BLaER1 treated with 17β-estradiol and CSF1 and Interleukin-3, amounts not matched to agents 10 nM and 100 nM (cell line): ENCODE data around the gene HLA-E.

Source experiments
- H3K27ac ChIP-seq, 11 experiments: shearing (Covaris generic); formaldehyde crosslinking; 2 replicates each; pipeline ENCODE4 v1.8.1; 2022
- H3K27me3 ChIP-seq, 11 experiments: shearing (Covaris generic); formaldehyde crosslinking; 2 replicates each; pipeline ENCODE4 v1.8.1; 2022
- H3K36me3 ChIP-seq, 11 experiments: shearing (Covaris generic); formaldehyde crosslinking; 2 replicates each; pipeline ENCODE4 v1.8.1; 2022
- H3K4me1 ChIP-seq, 10 experiments: shearing (Covaris generic); formaldehyde crosslinking; 2 replicates each; pipeline ENCODE4 v1.8.1; 2022
- H3K4me2 ChIP-seq, 11 experiments: shearing (Covaris generic); formaldehyde crosslinking; 2 replicates each; pipeline ENCODE4 v1.8.1; 2022
- H3K4me3 ChIP-seq, 10 experiments: shearing (Covaris generic); formaldehyde crosslinking; 2 replicates each; pipeline ENCODE4 v1.8.1; 2022
- H3K9ac ChIP-seq, 11 experiments: shearing (Covaris generic); formaldehyde crosslinking; 2 replicates each; pipeline ENCODE4 v1.8.1; 2022
- H3K9me3 ChIP-seq, 11 experiments: shearing (Covaris generic); formaldehyde crosslinking; replicated peaks in 1 of 11; 2 replicates each; pipeline ENCODE4 v1.8.1; 2022
- H4K20me1 ChIP-seq, 11 experiments: shearing (Covaris generic); formaldehyde crosslinking; 2 replicates each; pipeline ENCODE4 v1.8.1; 2022
- Cebpa-rat ChIP-seq, 11 experiments: shearing (Covaris generic); IDR thresholded peaks; 2 replicates each; pipeline ENCODE4 v1.8.1; 2022

HLA-E gene

GRCh38 chr6:30489081-30490025 lies at the start of gene HLA-E:
HLA-E (plus strand) TSS chr6:30489509; CDS start chr6:30489532, 23 bp downstream.
- Histone ChIP-seq H3K27me3 (no peaks in the 10 kb centered on the region), H3K36me3 (peaks cover 41 to 43% (median 43%) of the 10 kb centered on the region in 11 experiments), H3K4me3 (peak within 1 kb of the TSS; percentile 88 to 99 (median 98)), H3K4me1 (peaks cover 41 to 60% (median 52%) of the 10 kb centered on the region in 10 experiments), H4K20me1 (peaks cover 39 to 50% (median 45%) of the 10 kb centered on the region in 11 experiments), H3K4me2 (peak within 1 kb of the TSS; percentile 94 to 100 (median 100)), H3K9ac (peak within 1 kb of the TSS; percentile 93 to 100 (median 99)), H3K27ac (peak within 1 kb of the TSS; percentile 91 to 99 (median 97)), H3K9me3 (no peaks in the 10 kb centered on the region; a peak in 1 of 22 replicates)
- no peak for TF ChIP-seq Cebpa-rat (IDR thresholded peaks at IDR 0.05)

GRCh38 chr6:30441171-30441570 lies 48.1 kb upstream of the HLA-E start:
- Histone ChIP-seq H3K9me3 (no peaks in the 10 kb centered on the region), H3K27me3 (peaks cover 12 to 97% (median 28%) of the 10 kb centered on the region in 11 experiments), H3K4me2 (no peak overlapping the region), H3K9ac (no peak overlapping the region), H3K4me1 (0 out of 20 replicates have a peak, but pooled peaks cover 0 to 3% (median 0%) of the 10 kb centered on the region in 10 experiments), H4K20me1 (peaks cover 0 to 17% (median 0%) of the 10 kb centered on the region in 11 experiments; a peak in 4 of 22 replicates), H3K36me3 (no peaks in the 10 kb centered on the region), H3K4me3 (no peak overlapping the region), H3K27ac (no peak overlapping the region)
- no peak for TF ChIP-seq Cebpa-rat (IDR thresholded peaks at IDR 0.05)

- peaks cover 38 to 100% (median 54%) of the 10 kb centered on the region in 11 experiments for H3K27me3 ChIP-seq
- H3K36me3 ChIP-seq, result no peaks in the 10 kb centered on the region
- no peak overlapping the region for H3K9ac ChIP-seq
- no peaks in the 10 kb centered on the region for H3K9me3 ChIP-seq
- TF ChIP-seq Cebpa-rat (IDR thresholded peaks at IDR 0.05), result no peak
- no peak overlapping the region for H3K4me2 ChIP-seq
- no peak overlapping the region for H3K4me3 ChIP-seq
- H4K20me1 ChIP-seq, result peaks cover 0 to 42% (median 0%) of the 10 kb centered on the region in 11 experiments; a peak in 5 of 22 replicates
- H3K27ac ChIP-seq, result no peak overlapping the region
- 0 out of 20 replicates have a peak, but pooled peaks cover 0 to 4% (median 0%) of the 10 kb centered on the region in 10 experiments for H3K4me1 ChIP-seq
Measured at GRCh38 chr6:30443657-30444450, 45.5 kb upstream of the HLA-E start.

GRCh38 chr6:30444451-30444742 lies 44.9 kb upstream of the HLA-E start:
- H3K4me2 ChIP-seq, result no peak overlapping the region
- peaks cover 0 to 6% (median 2%) of the 10 kb centered on the region in 10 experiments; a peak in 12 of 20 replicates for H3K4me1 ChIP-seq
- no peaks in the 10 kb centered on the region for H3K36me3 ChIP-seq
- peaks cover 44 to 100% (median 60%) of the 10 kb centered on the region in 11 experiments for H3K27me3 ChIP-seq
- H3K4me3 ChIP-seq, result no peak overlapping the region
- H3K9me3 ChIP-seq, result no peaks in the 10 kb centered on the region
- H4K20me1 ChIP-seq, result peaks cover 0 to 48% (median 3%) of the 10 kb centered on the region in 11 experiments; a peak in 9 of 22 replicates
- H3K9ac ChIP-seq, result no peak overlapping the region
- TF ChIP-seq Cebpa-rat (IDR thresholded peaks at IDR 0.05), result no peak
- H3K27ac ChIP-seq, result no peak overlapping the region

- no peak overlapping the region for H3K27ac ChIP-seq
- peaks cover 17 to 22% (median 19%) of the 10 kb centered on the region in 10 experiments for H3K4me1 ChIP-seq
- no peak overlapping the region for H3K4me2 ChIP-seq
- no peak for TF ChIP-seq Cebpa-rat (IDR thresholded peaks at IDR 0.05)
- no peak overlapping the region for H3K4me3 ChIP-seq
- H3K9me3 ChIP-seq, result no peaks in the 10 kb centered on the region
- H4K20me1 ChIP-seq, result peaks cover 11 to 66% (median 17%) of the 10 kb centered on the region in 11 experiments; a peak in 21 of 22 replicates
- peaks cover 59 to 96% (median 74%) of the 10 kb centered on the region in 11 experiments for H3K27me3 ChIP-seq
- H3K36me3 ChIP-seq, result no peaks in the 10 kb centered on the region
- no peak overlapping the region for H3K9ac ChIP-seq
Measured at GRCh38 chr6:30446259-30446658, 43.0 kb upstream of the HLA-E start.

GRCh38 chr6:30447237-30447636 lies 42.1 kb upstream of the HLA-E start:
- Histone ChIP-seq H3K27ac (no peak overlapping the region), H3K9me3 (no peaks in the 10 kb centered on the region), H3K4me3 (no peak overlapping the region), H3K9ac (no peak overlapping the region), H3K27me3 (peaks cover 68 to 96% (median 83%) of the 10 kb centered on the region in 11 experiments), H3K4me2 (no peak overlapping the region), H3K4me1 (peaks cover 27 to 32% (median 29%) of the 10 kb centered on the region in 10 experiments), H4K20me1 (peaks cover 20 to 76% (median 27%) of the 10 kb centered on the region in 11 experiments; a peak in 21 of 22 replicates), H3K36me3 (no peaks in the 10 kb centered on the region)
- TF ChIP-seq Cebpa-rat (IDR thresholded peaks at IDR 0.05), result no peak

GRCh38 chr6:30450548-30450908 lies 38.8 kb upstream of the HLA-E start:
- Histone ChIP-seq H3K27ac (no peak overlapping the region), H3K9me3 (no peaks in the 10 kb centered on the region; a peak in 1 of 22 replicates), H3K4me3 (peak overlapping the region in 1 of 10 experiments; percentile 13; a peak in 2 of 20 replicates), H3K4me2 (peak overlapping the region; percentile 72 to 99 (median 92)), H3K9ac (no peak overlapping the region), H3K4me1 (peaks cover 38 to 44% (median 41%) of the 10 kb centered on the region in 10 experiments), H3K27me3 (peaks cover 89 to 98% (median 94%) of the 10 kb centered on the region in 11 experiments), H3K36me3 (no peaks in the 10 kb centered on the region), H4K20me1 (peaks cover 26 to 86% (median 38%) of the 10 kb centered on the region in 11 experiments; a peak in 21 of 22 replicates)
- TF ChIP-seq Cebpa-rat (IDR thresholded peaks at IDR 0.05), result no peak

- H4K20me1 ChIP-seq, result peaks cover 23 to 86% (median 38%) of the 10 kb centered on the region in 11 experiments; a peak in 21 of 22 replicates
- no peak overlapping the region for H3K27ac ChIP-seq
- peak overlapping the region in 4 of 11 experiments; percentile 8 to 31 (median 28); a peak in 5 of 22 replicates for H3K9ac ChIP-seq
- peak overlapping the region; percentile 85 to 99 (median 93) for H3K4me2 ChIP-seq
- H3K27me3 ChIP-seq, result peaks cover 89 to 98% (median 94%) of the 10 kb centered on the region in 11 experiments
- H3K36me3 ChIP-seq, result no peaks in the 10 kb centered on the region
- no peak for TF ChIP-seq Cebpa-rat (IDR thresholded peaks at IDR 0.05)
- peaks cover 35 to 44% (median 41%) of the 10 kb centered on the region in 10 experiments for H3K4me1 ChIP-seq
- peak overlapping the region; percentile 13 to 55 (median 34); a peak in 19 of 20 replicates for H3K4me3 ChIP-seq
- no peaks in the 10 kb centered on the region; a peak in 1 of 22 replicates for H3K9me3 ChIP-seq
Measured at GRCh38 chr6:30450909-30451841, 38.1 kb upstream of the HLA-E start.
